Mesothelial cell of epicardium (in vitro differentiated cells): ENCODE data around the gene USP32. TPM values are rescaled to one million over a fixed set of nuclear protein-coding genes. Genes with fewer than 3 reads are reported as not detected.

ENCODE experiments used
- DNase-seq, 2 experiments: peaks; one replicate each; pipeline ENCODE4 v3.0.0; 2021; ENCODE audit warnings: low spot score in 2 of 2; ENCODE audit not compliant: unreplicated experiment in 2 of 2
- H3K27ac Mint-ChIP-seq: 2 replicates; pipeline ENCODE4 v1.8.0; 2021; ENCODE audit warnings: mixed read lengths
- H3K27me3 Mint-ChIP-seq: 2 replicates; pipeline ENCODE4 v1.8.0; 2021; ENCODE audit warnings: low read depth, mixed read lengths
- H3K36me3 Mint-ChIP-seq: 2 replicates; pipeline ENCODE4 v1.8.0; 2021; ENCODE audit warnings: mixed read lengths
- H3K4me1 Mint-ChIP-seq: 2 replicates; pipeline ENCODE4 v1.8.0; 2021; ENCODE audit warnings: mixed read lengths
- H3K4me3 Mint-ChIP-seq: 2 replicates; pipeline ENCODE4 v1.8.0; 2021; ENCODE audit warnings: mild to moderate bottlenecking, moderate library complexity, mixed read lengths
- H3K9me3 Mint-ChIP-seq: 2 replicates; pipeline ENCODE4 v1.8.0; 2021; ENCODE audit warnings: mixed read lengths
- CTCF ChIP-seq: fragments of 200-600 bp; sonication (generic); IDR thresholded peaks from one replicate; pipeline ENCODE4 v1.5.0; 2021; ENCODE audit warnings: antibody characterized with exemption; ENCODE audit not compliant: unreplicated experiment
- total RNA-seq: library from RNA; stranded (reverse); gene quantifications from 3 replicates; pipeline ENCODE4 v1.2.1, GENCODE V29; 2021

Gene USP32
- total RNA-seq, 1 donor from 2014 or later: 48.4 TPM

- H3K4me1 Mint-ChIP-seq: peaks cover 5% of the 10 kb centered on the region
- H3K36me3 Mint-ChIP-seq: no peaks in the 10 kb centered on the region
- peak overlapping the region; percentile 30 for H3K27ac Mint-ChIP-seq
- H3K9me3 Mint-ChIP-seq: peaks cover 3% of the 10 kb centered on the region
- no peak for TF ChIP-seq CTCF
- H3K27me3 Mint-ChIP-seq: no peaks in the 10 kb centered on the region
- H3K4me3 Mint-ChIP-seq: no peak overlapping the region
- DNase-seq: no peak
These were observed 29.6 kb downstream of the USP32 start for GRCh38 chr17:60362329-60362728.

GRCh38 chr17:60361889-60362288 lies 30.0 kb downstream of the USP32 start:
- Mint-ChIP-seq H3K27me3 (no peaks in the 10 kb centered on the region), H3K36me3 (peaks cover under 1% of the 10 kb centered on the region), H3K9me3 (peaks cover 4% of the 10 kb centered on the region), H3K27ac (no peak overlapping the region), H3K4me1 (peaks cover 5% of the 10 kb centered on the region), H3K4me3 (no peak overlapping the region)
- no peak for DNase-seq
- no peak for TF ChIP-seq CTCF

GRCh38 chr17:60359415-60359814 lies 32.5 kb downstream of the USP32 start:
- H3K36me3 Mint-ChIP-seq: peaks cover 9% of the 10 kb centered on the region
- DNase-seq: no peak
- H3K27ac Mint-ChIP-seq: no peak overlapping the region
- TF ChIP-seq CTCF: no peak
- peaks cover 12% of the 10 kb centered on the region for H3K9me3 Mint-ChIP-seq
- peaks cover 5% of the 10 kb centered on the region for H3K4me1 Mint-ChIP-seq
- H3K27me3 Mint-ChIP-seq: no peaks in the 10 kb centered on the region
- no peak overlapping the region for H3K4me3 Mint-ChIP-seq

GRCh38 chr17:60358606-60359225 lies 33.2 kb downstream of the USP32 start:
- no peak for TF ChIP-seq CTCF
- Mint-ChIP-seq H3K27ac (no peak overlapping the region), H3K27me3 (no peaks in the 10 kb centered on the region), H3K9me3 (peaks cover 10% of the 10 kb centered on the region), H3K36me3 (peaks cover 9% of the 10 kb centered on the region), H3K4me3 (no peak overlapping the region), H3K4me1 (peaks cover 7% of the 10 kb centered on the region)
- DNase-seq: no peak

DNA sequence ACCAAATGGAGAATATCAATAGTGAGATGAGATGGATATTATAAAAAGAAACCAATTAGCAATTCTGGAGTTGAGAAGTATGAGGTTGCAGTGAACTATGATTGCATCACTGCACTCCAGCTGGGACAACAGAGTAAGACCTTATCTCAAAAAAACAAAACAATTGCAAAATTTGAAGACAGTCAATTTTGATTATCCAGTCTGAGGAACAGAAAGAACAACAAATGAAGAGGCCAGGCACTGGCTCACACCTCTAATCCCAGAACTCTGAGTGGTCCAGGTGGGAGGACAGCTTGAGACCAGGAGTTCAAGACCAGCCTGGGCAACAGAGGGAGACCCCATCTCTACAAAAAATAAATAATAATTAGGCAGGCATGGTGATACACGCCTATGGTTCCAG lies 35.0 kb downstream of the USP32 start:
- no peak for DNase-seq
- Mint-ChIP-seq H3K27ac (no peak overlapping the region), H3K27me3 (no peaks in the 10 kb centered on the region), H3K36me3 (peaks cover 10% of the 10 kb centered on the region), H3K4me3 (no peak overlapping the region), H3K9me3 (peaks cover 10% of the 10 kb centered on the region), H3K4me1 (peaks cover 14% of the 10 kb centered on the region)
- TF ChIP-seq CTCF: no peak
